Measurements from ENCODE around the gene ITGA3. TPM values are rescaled to one million over a fixed set of nuclear protein-coding genes. Genes with fewer than 3 reads are reported as not detected.

ITGA3 gene
- total and polyA plus RNA-seq, 2 of the 13 experiments (the other 11 are each of a cell fraction or from before 2014, with no cell fraction given): 0.48 to 0.69 TPM

DNA sequence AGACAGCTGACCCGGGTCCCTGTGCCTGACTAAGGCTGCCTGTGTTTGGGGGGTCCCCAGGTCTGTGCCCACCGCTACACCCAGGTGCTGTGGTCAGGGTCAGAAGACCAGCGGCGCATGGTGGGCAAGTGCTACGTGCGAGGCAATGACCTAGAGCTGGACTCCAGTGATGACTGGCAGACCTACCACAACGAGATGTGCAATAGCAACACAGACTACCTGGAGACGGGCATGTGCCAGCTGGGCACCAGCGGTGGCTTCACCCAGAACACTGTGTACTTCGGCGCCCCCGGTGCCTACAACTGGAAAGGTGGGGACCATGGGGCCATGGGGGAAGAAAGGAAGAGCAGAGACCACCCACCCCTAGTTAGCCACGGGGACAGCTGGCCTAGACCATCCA lies 12.1 kb downstream of the ITGA3 start:
- POLR2A ChIA-PET: no interaction called here
- CTCF ChIA-PET (ENCODE audit: low intra/inter-chr PET ratio, low total read pairs): no interaction called here
- no peak overlapping the region for H3K27ac ChIP-seq (ENCODE audit: extremely low read length, insufficient read depth, low read length)

DNA sequence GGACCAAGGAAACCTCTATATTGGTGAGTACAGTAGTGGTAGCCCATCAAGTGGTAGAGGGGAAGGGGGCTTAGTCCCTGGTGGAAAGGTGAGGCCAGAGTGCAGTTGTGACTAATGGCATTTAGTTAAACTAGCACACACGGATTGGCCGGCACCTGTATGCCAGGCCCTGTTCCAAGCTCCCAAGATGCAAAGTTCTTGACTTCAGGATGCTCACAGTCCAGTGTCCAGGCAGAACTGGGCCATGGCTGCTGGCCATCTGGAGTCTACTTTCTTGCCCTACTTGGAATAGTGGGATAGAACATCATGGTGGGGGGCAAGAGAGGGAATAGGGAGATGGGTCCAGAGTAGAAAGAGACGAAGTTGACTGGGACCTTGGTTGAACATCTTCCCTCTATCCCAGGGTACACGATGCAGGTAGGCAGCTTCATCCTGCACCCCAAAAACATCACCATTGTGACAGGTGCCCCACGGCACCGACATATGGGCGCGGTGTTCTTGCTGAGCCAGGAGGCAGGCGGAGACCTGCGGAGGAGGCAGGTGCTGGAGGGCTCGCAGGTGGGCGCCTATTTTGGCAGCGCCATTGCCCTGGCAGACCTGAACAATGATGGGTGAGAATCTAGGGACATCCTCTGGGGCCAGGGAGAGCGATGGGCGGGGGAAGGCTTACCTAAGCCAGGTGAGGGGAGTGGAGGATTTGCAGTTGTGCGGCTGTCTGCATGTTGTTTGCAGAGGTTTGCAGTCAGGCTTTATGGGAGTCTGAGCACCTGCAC lies 15.2 kb downstream of the ITGA3 start:
- Histone ChIP-seq H3K27ac (ENCODE audit: extremely low read length, insufficient read depth, low read length) (no peak overlapping the region), H3K36me3 (replicated peaks in 1 of 2; ENCODE audit: control insufficient read depth in 1 of 2, insufficient read depth in 2 of 2, low read length in 2 of 2) (no peaks in the 10 kb centered on the region), H2AFZ (ENCODE audit: low read length) (no peak overlapping the region), H3K9me3 (ENCODE audit: low read length) (no peaks in the 10 kb centered on the region), H3K4me2 (ENCODE audit: low read depth, low read length) (no peak overlapping the region), H4K20me1 (ENCODE audit: insufficient read depth, low read length) (no peaks in the 10 kb centered on the region; the same call in 1 of the 2 replicates), H3K4me3 (replicated peaks in 1 of 3; ENCODE audit: insufficient read depth in 1 of 3, low read depth in 2 of 3, low read length in 3 of 3) (no peak overlapping the region), H3K27me3 (ENCODE audit: control insufficient read depth in 1 of 2, insufficient read depth in 2 of 2, low read length in 2 of 2) (peaks cover 0 to 20% of the 10 kb centered on the region in 2 experiments; a peak in 2 of 5 replicates), H3K4me1 (ENCODE audit: insufficient read depth, low read length) (no peaks in the 10 kb centered on the region), H3K79me2 (ENCODE audit: insufficient read depth, low read length) (no peaks in the 10 kb centered on the region), H3K9ac (ENCODE audit: insufficient read depth, low read depth, low read length) (no peak overlapping the region)
- FAIRE-seq: no peak
- intact Hi-C loops (cut with micrococcal nuclease; ENCODE audit: unreplicated experiment): no loop called here
- in situ Hi-C loops (cut with HindIII; ENCODE audit: extremely low pct_ligation_motif_present, low pct_unique_long_range_greater_than_20kb): no loop called here
- no peak for ATAC-seq
- WGBS (ENCODE audit: low lambda C conversion rate): 68% methylated on average over 15 of the region's 16 CpGs
- ChIA-PET POLR2A (no interaction called here), CTCF (ENCODE audit: low intra/inter-chr PET ratio, low total read pairs) (no interaction called here)
- BruUV-seq (replicated peaks): no TSS peak
- no peak for DNase-seq (ENCODE audit: low spot score)
- TF ChIP-seq CHD2 (IDR thresholded peaks at IDR 0.05; ENCODE audit: low read depth, low read length) (no peak), RXRA (CRISPR knock-in tag; IDR thresholded peaks at IDR 0.05) (no peak), ZNF124 (CRISPR knock-in tag; IDR thresholded peaks at IDR 0.05) (no peak)
- TF ChIP-seq, protein P1, sequence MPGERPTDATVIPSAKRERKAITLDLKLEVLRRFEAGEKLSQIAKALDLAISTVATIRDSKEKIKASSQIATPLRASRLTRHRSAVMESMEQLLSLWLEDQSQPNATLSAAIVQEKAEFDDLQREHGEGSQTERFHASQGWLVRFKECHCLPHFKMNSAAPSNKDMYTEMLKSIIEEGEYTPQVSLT (CRISPR knock-in tag; IDR thresholded peaks at IDR 0.05; ENCODE audit: borderline replicate concordance, low read depth): no peak
- TF ChIP-seq, protein P2, sequence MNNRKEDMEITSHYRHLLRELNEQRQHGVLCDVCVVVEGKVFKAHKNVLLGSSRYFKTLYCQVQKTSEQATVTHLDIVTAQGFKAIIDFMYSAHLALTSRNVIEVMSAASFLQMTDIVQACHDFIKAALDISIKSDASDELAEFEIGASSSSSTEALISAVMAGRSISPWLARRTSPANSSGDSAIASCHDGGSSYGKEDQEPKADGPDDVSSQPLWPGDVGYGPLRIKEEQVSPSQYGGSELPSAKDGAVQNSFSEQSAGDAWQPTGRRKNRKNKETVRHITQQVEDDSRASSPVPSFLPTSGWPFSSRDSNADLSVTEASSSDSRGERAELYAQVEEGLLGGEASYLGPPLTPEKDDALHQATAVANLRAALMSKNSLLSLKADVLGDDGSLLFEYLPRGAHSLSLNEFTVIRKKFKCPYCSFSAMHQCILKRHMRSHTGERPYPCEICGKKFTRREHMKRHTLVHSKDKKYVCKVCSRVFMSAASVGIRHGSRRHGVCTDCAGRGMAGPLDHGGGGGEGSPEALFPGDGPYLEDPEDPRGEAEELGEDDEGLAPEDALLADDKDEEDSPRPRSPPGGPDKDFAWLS (CRISPR knock-in tag; IDR thresholded peaks at IDR 0.05; ENCODE audit: borderline replicate concordance): no peak

More for the DNA sequence above, 12.1 kb downstream of the ITGA3 start:
- Histone ChIP-seq H3K27me3 (ENCODE audit: control insufficient read depth in 1 of 2, insufficient read depth in 2 of 2, low read length in 2 of 2) (peaks cover 6 to 25% of the 10 kb centered on the region in 2 experiments; a peak in 4 of 5 replicates), H3K9ac (ENCODE audit: insufficient read depth, low read depth, low read length) (no peak overlapping the region), H3K9me3 (ENCODE audit: low read length) (no peaks in the 10 kb centered on the region), H2AFZ (ENCODE audit: low read length) (no peak overlapping the region), H3K36me3 (replicated peaks in 1 of 2; ENCODE audit: control insufficient read depth in 1 of 2, insufficient read depth in 2 of 2, low read length in 2 of 2) (no peaks in the 10 kb centered on the region), H3K4me1 (ENCODE audit: insufficient read depth, low read length) (peaks cover 10% of the 10 kb centered on the region; the same call in 1 of the 2 replicates), H3K4me2 (ENCODE audit: low read depth, low read length) (no peak overlapping the region), H3K4me3 (replicated peaks in 1 of 3; ENCODE audit: insufficient read depth in 1 of 3, low read depth in 2 of 3, low read length in 3 of 3) (no peak overlapping the region), H4K20me1 (ENCODE audit: insufficient read depth, low read length) (no peaks in the 10 kb centered on the region), H3K79me2 (ENCODE audit: insufficient read depth, low read length) (no peaks in the 10 kb centered on the region)
- FAIRE-seq: no peak
- in situ Hi-C loops (cut with HindIII; ENCODE audit: extremely low pct_ligation_motif_present, low pct_unique_long_range_greater_than_20kb): no loop called here
- WGBS (ENCODE audit: low lambda C conversion rate): 51% methylated on average over 9 of the region's 13 CpGs
- no peak for ATAC-seq
- intact Hi-C loops (cut with micrococcal nuclease; ENCODE audit: unreplicated experiment): no loop called here
- BruUV-seq (replicated peaks): no TSS peak
- DNase-seq (ENCODE audit: low spot score): no peak
- 0 out of 2 replicates have a peak, but pooled peaks have one; percentile 37 for TF ChIP-seq NRL (CRISPR knock-in tag; IDR thresholded peaks at IDR 0.05; ENCODE audit: borderline replicate concordance)
- no peak for TF ChIP-seq ARNT (IDR thresholded peaks at IDR 0.05)
- no peak for TF ChIP-seq TEAD3 (CRISPR knock-in tag; optimal IDR thresholded peaks at IDR 0.05; ENCODE audit: borderline replicate concordance)
- no peak for TF ChIP-seq SIN3A (IDR thresholded peaks at IDR 0.05; ENCODE audit: borderline replicate concordance, low read depth, low read length)
- TF ChIP-seq RFX5 (IDR thresholded peaks at IDR 0.05; ENCODE audit: low read depth, low read length): no peak
- 0 out of 2 replicates have a peak, but pooled peaks have one; percentile 60 for TF ChIP-seq HNRNPL (IDR thresholded peaks at IDR 0.05; ENCODE audit: low read depth, low read length)
- TF ChIP-seq, protein P3, sequence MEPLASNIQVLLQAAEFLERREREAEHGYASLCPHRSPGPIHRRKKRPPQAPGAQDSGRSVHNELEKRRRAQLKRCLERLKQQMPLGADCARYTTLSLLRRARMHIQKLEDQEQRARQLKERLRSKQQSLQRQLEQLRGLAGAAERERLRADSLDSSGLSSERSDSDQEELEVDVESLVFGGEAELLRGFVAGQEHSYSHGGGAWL (CRISPR knock-in tag; IDR thresholded peaks at IDR 0.05): no peak
